ENCODE measurements around the gene TBC1D2B. TPM values are rescaled to one million over a fixed set of nuclear protein-coding genes. Genes with fewer than 3 reads are reported as not detected.

TBC1D2B gene
- total RNA-seq, result 10 to 100 TPM; 35.9 to 49.1 TPM

DNA sequence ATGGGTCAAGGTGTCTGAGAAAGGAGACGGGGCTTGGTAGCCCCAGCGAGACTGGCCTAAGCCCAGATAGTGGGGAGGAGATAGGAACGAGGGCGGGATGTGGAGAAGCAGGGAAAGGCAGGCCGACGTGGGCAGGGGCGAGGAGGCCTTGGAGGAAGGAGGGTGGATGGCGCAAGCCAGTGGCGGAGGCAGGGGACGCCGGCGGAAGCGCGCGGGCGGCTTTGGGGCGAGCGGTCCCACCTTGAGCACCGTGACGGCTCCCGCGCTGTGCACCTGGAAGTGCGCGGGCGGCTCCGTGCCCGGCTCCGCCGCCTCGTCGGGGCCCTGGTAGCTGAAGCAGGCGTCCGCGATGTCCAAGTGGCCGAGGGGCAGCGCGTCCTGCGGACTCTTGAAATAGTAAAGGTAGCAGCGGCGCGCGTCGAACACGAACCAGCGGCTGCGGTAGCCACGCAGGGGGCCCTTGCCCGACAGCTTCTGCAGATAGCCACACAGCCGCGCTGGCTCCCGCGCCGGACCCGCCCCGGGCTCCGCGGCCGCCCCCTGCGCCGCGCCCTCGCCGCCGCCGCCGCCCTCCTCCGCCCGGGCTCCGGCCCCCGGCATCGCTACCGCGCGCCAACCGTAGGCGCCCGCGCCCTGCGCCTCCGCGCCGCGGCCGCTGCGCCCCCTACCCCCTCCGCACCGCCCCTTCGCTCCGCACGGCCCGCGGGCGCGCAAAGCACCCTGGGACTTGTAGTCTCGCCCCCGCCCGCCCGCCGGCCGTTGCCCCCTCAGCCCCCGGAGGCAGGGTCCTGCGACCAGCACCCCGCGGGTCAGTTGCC is at the start of gene TBC1D2B:
TBC1D2B (minus strand) TSS at position 659 of the 818 bp plus-strand sequence; CDS start at position 600, 59 bp downstream.
- intact Hi-C loops (cut with DNase I), result no loop called here
- Histone ChIP-seq H3K9me3 (no peaks in the 10 kb centered on the region), H3K4me3 (peak within 1 kb of the TSS; percentile 97), H3K36me3 (no peaks in the 10 kb centered on the region), H3K27me3 (no peaks in the 10 kb centered on the region), H3K27ac (peak within 1 kb of the TSS; percentile 93), H3K9ac (ENCODE audit: low read depth in 2 of 2, low read length in 2 of 2) (peak within 1 kb of the TSS; percentile 75 to 97), H3K4me1 (peaks cover 5% of the 10 kb centered on the region)
- DNase-seq, result peak; percentile 82
- TF ChIP-seq, protein P1, sequence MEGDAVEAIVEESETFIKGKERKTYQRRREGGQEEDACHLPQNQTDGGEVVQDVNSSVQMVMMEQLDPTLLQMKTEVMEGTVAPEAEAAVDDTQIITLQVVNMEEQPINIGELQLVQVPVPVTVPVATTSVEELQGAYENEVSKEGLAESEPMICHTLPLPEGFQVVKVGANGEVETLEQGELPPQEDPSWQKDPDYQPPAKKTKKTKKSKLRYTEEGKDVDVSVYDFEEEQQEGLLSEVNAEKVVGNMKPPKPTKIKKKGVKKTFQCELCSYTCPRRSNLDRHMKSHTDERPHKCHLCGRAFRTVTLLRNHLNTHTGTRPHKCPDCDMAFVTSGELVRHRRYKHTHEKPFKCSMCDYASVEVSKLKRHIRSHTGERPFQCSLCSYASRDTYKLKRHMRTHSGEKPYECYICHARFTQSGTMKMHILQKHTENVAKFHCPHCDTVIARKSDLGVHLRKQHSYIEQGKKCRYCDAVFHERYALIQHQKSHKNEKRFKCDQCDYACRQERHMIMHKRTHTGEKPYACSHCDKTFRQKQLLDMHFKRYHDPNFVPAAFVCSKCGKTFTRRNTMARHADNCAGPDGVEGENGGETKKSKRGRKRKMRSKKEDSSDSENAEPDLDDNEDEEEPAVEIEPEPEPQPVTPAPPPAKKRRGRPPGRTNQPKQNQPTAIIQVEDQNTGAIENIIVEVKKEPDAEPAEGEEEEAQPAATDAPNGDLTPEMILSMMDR (IDR thresholded peaks at IDR 0.05), result no peak

DNA sequence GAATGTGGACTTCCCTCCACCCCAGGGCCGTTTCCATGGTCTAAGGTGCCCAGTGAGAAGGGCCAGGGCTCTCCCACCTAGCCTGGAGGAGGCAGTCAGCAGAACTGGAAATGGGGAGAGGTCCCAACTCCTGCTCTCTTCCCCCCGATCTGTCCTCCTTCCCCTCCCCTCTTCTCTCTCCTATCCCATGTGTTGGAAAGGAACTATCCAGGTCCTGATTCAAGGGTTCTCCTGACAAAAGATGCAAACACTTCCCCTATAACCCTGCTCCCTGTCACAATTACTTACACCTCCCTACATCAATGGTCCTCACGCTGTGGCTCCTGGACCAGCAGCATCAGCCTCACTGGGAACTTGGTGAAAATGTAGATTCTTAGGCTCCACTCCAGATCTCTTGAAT is 47.8 kb upstream of the TBC1D2B start:
- intact Hi-C loops (cut with DNase I), result loop anchor here (5.0 kb wide), 1 partner anchor 117 kb away; no protein-coding TSS in a partner anchor
- no peaks in the 10 kb centered on the region for H3K4me1 ChIP-seq
- no peak for DNase-seq
- TF ChIP-seq, protein P1 (IDR thresholded peaks at IDR 0.05), result no peak
- no peaks in the 10 kb centered on the region for H3K9me3 ChIP-seq
- no peaks in the 10 kb centered on the region for H3K27me3 ChIP-seq
- no peaks in the 10 kb centered on the region for H3K36me3 ChIP-seq
- H3K4me3 ChIP-seq, result no peak overlapping the region
- H3K27ac ChIP-seq, result no peak overlapping the region
- H3K9ac ChIP-seq (ENCODE audit: low read depth in 2 of 2, low read length in 2 of 2), result no peak overlapping the region

DNA sequence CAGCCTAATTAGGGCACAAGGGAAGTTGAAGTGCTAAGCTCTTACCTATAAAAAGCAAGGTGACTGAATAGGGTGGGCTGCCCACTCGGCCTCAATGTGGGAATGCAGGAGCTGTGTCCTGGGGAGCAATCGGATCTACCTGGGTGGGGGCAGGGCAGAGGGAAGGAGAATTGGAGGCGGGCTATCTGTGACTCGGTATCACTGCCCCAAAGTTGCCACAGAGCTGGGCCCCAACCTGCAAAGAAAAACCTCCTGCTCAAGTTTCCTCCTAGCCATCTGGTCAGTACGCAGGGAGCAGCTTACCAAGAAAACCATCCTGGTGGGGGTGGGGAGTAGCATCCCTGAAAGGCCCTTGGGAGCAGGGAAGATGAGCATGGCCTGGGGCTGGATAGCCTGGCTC is 43.0 kb upstream of the TBC1D2B start:
- Histone ChIP-seq H3K4me1 (no peaks in the 10 kb centered on the region), H3K27me3 (no peaks in the 10 kb centered on the region), H3K36me3 (no peaks in the 10 kb centered on the region), H3K9me3 (no peaks in the 10 kb centered on the region), H3K27ac (no peak overlapping the region), H3K9ac (ENCODE audit: low read depth in 2 of 2, low read length in 2 of 2) (no peak overlapping the region), H3K4me3 (no peak overlapping the region)
- intact Hi-C loops (cut with DNase I), result no loop called here
- TF ChIP-seq, protein P1 (IDR thresholded peaks at IDR 0.05), result no peak
- DNase-seq, result no peak

DNA sequence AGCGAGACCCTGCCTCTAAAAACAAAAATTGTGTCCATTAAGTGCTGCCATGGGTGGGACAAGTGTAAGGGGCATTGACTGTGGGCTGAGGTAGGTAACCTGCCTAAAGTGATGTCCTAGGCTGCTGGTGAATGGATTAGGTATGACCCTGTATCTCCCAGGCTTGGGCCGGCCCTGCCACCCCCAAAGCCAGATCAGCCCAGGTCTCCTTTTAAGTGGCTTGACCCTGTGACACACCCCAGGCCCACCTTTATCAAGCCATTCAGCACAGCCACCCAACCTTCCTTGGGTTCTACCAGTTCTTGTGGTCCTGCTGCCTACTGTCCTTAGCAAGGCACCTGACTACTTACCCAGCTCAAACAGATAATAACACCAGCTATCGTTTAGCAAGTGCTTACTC is 35.0 kb upstream of the TBC1D2B start:
- Histone ChIP-seq H3K9ac (ENCODE audit: low read depth in 2 of 2, low read length in 2 of 2) (no peak overlapping the region), H3K36me3 (no peaks in the 10 kb centered on the region), H3K9me3 (no peaks in the 10 kb centered on the region), H3K27ac (no peak overlapping the region), H3K27me3 (no peaks in the 10 kb centered on the region), H3K4me1 (no peaks in the 10 kb centered on the region), H3K4me3 (no peak overlapping the region)
- DNase-seq, result no peak
- intact Hi-C loops (cut with DNase I), result loop anchor here (2.0 kb wide), 1 partner anchor 128 kb away; no protein-coding TSS in a partner anchor
- TF ChIP-seq, protein P1 (IDR thresholded peaks at IDR 0.05), result no peak

DNA sequence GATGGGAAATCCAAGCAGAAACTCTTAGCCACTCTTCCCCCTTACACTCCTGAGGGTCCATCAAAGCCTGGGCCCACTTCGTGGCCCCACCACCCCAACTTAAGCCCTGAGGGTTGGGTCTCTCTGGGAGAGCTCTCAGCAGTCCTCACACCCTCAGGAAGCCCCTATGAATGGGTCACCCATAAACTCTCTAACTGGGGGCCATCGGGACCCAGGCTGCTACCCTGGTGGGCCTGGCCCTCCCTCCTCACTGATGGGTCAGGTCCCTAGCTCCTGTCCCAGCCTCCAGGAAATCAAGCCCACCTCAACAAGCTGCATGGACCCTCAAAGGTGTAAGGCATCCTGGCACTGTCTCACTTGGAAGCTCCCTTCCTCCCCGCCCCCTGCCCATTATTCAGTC is 34.3 kb upstream of the TBC1D2B start:
- Histone ChIP-seq H3K9me3 (no peaks in the 10 kb centered on the region), H3K4me1 (no peaks in the 10 kb centered on the region), H3K9ac (ENCODE audit: low read depth in 2 of 2, low read length in 2 of 2) (no peak overlapping the region), H3K4me3 (no peak overlapping the region), H3K36me3 (no peaks in the 10 kb centered on the region), H3K27ac (no peak overlapping the region), H3K27me3 (no peaks in the 10 kb centered on the region)
- DNase-seq, result no peak
- intact Hi-C loops (cut with DNase I), result loop anchor here (2.0 kb wide), 1 partner anchor 129 kb away; no protein-coding TSS in a partner anchor
- TF ChIP-seq, protein P1 (IDR thresholded peaks at IDR 0.05), result no peak
